ENCODE results near the gene POM121C.
"Not testable (repeated sequence)": the region's sequence is repeated elsewhere in the genome, so short reads cannot be mapped to it uniquely, and the experiment has no call there.

DNA sequence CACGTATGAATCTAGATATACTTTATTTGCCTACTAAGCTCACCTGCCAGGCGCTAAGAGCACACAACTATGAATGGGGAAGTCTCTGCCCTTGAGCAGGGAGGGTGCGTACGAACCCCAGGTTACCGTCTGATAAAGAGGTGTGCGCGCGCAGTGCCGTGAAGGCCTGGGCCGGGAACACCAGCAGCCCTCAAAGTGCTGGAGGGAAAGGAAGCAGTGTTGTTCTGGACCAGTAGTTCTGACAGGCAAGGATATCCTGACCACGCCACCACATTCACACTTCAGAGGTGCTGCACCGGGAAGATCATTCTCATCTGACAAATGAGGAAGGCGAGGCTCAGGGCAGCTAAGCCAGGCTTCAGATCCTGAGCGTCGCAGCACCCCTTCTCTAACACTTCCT is 62.6 kb downstream of the POM121C start:
- TF ChIP-seq, protein P1, sequence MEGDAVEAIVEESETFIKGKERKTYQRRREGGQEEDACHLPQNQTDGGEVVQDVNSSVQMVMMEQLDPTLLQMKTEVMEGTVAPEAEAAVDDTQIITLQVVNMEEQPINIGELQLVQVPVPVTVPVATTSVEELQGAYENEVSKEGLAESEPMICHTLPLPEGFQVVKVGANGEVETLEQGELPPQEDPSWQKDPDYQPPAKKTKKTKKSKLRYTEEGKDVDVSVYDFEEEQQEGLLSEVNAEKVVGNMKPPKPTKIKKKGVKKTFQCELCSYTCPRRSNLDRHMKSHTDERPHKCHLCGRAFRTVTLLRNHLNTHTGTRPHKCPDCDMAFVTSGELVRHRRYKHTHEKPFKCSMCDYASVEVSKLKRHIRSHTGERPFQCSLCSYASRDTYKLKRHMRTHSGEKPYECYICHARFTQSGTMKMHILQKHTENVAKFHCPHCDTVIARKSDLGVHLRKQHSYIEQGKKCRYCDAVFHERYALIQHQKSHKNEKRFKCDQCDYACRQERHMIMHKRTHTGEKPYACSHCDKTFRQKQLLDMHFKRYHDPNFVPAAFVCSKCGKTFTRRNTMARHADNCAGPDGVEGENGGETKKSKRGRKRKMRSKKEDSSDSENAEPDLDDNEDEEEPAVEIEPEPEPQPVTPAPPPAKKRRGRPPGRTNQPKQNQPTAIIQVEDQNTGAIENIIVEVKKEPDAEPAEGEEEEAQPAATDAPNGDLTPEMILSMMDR (IDR thresholded peaks at IDR 0.05): not testable (repeated sequence)
- TF ChIP-seq POLR2A (IDR thresholded peaks at IDR 0.05): not testable (repeated sequence)

Data from heart left ventricle (tissue), 13 donors.